Ishikawa (cell line): ENCODE results near the gene SDK2.

ENCODE experiments used
- CEBPB ChIP-seq: IDR thresholded peaks from 2 replicates; pipeline ENCODE4 v1.6.1; 2012
- CREB1 ChIP-seq: IDR thresholded peaks from 2 replicates; pipeline ENCODE4 v1.6.1; 2012; ENCODE audit warnings: low read depth
- EP300 ChIP-seq: IDR thresholded peaks from 2 replicates; pipeline ENCODE4 v1.6.1; 2012; ENCODE audit warnings: borderline replicate concordance
- RAD21 ChIP-seq: IDR thresholded peaks from 2 replicates; pipeline ENCODE4 v1.6.1; 2012; ENCODE audit warnings: low read depth
- TEAD4 ChIP-seq: IDR thresholded peaks from 2 replicates; pipeline ENCODE4 v1.6.1; 2012
- TF ChIP-seq, protein P1 (sequence below): IDR thresholded peaks from 2 replicates; pipeline ENCODE4 v1.6.1; 2012

DNA sequence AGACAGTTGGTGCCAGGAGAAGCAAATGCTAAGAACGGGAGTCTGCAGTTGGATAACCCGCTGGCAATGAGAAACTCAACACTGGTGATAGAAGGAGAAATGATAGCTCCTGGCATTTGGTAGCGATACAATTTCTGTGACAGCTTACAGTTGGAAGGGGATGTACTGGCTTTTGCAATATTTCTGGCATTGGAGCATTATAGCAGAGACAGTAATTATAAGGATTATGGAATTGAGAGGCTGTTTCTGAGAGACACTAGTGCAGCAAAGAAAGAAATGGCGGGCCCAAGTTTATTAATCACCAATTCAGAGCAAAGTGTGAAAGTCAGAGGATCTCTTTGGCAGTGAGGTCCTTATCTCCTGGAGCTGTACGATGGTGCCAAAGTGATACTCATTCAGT lies 16.1 kb upstream of the SDK2 start:
- TF ChIP-seq CREB1, result no peak
- no peak for TF ChIP-seq TEAD4
- TF ChIP-seq RAD21, result no peak
- no peak for TF ChIP-seq EP300
- no peak for TF ChIP-seq CEBPB
- TF ChIP-seq, protein P1, sequence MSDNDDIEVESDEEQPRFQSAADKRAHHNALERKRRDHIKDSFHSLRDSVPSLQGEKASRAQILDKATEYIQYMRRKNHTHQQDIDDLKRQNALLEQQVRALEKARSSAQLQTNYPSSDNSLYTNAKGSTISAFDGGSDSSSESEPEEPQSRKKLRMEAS, result no peak
